A673 (cell line): Measurements from ENCODE around the gene SSBP2. TPM values are rescaled to one million over a fixed set of nuclear protein-coding genes. Genes with fewer than 3 reads are reported as not detected.

ENCODE experiments used
- BruUV-seq: library from RNA; stranded (reverse); fragments of 400-500 nt; replicated peaks from 2 replicates; lab custom pipeline; 2021; lab: Mats Ljungman, UMichigan
- CTCF ChIA-PET: fragments of 300-600 bp; sonication (Branson Sonifier 250); formaldehyde crosslinking; loops from one replicate; lab custom pipeline; 2022; ENCODE audit warnings: antibody characterized with exemption; lab: Charles Lee
- POLR2A ChIA-PET: fragments of 300-600 bp; sonication (Branson Sonifier 250); formaldehyde crosslinking; loops from one replicate; lab custom pipeline; 2022; ENCODE audit warnings: antibody characterized with exemption; ENCODE audit not compliant: low non-redundant PET; lab: Charles Lee
- DNase-seq: peaks from one replicate; pipeline ENCODE4 v3.0.0-alpha.2; 2015; ENCODE audit warnings: low spot score
- H3K27ac ChIP-seq: fragments of 200-600 bp; sonication (generic); 2 replicates; pipeline ENCODE4 v1.5.1; 2016; ENCODE audit warnings: mixed run types, low read depth, mild to moderate bottlenecking, mixed read lengths, antibody characterized with exemption, low read length; ENCODE audit not compliant: poor library complexity, severe bottlenecking
- H3K27me3 ChIP-seq: fragments of 200-600 bp; sonication (generic); replicated peaks from 2 replicates; pipeline ENCODE4 v1.6.1; 2017; ENCODE audit warnings: mixed run types, low read depth, mild to moderate bottlenecking, mixed read lengths, antibody characterized with exemption, low read length; ENCODE audit not compliant: insufficient read depth, poor library complexity
- H3K36me3 ChIP-seq: fragments of 200-600 bp; sonication (generic); 2 replicates; pipeline ENCODE4 v1.6.1; 2016; ENCODE audit warnings: mixed run types, mild to moderate bottlenecking, mixed read lengths, antibody characterized with exemption, low read length; ENCODE audit not compliant: insufficient read depth, poor library complexity, severe bottlenecking
- H3K4me1 ChIP-seq: fragments of 200-600 bp; sonication (generic); 2 replicates; pipeline ENCODE4 v1.6.1; 2017; ENCODE audit warnings: mixed run types, mild to moderate bottlenecking, mixed read lengths, antibody characterized with exemption, low read length; ENCODE audit not compliant: insufficient read depth, poor library complexity, severe bottlenecking
- H3K4me3 ChIP-seq: fragments of 200-600 bp; sonication (generic); 2 replicates; pipeline ENCODE4 v1.5.1; 2016; ENCODE audit warnings: low read depth, mixed run types, mild to moderate bottlenecking, mixed read lengths, low read length; ENCODE audit not compliant: poor library complexity, severe bottlenecking
- H3K9me3 ChIP-seq: fragments of 200-600 bp; sonication (generic); 2 replicates; pipeline ENCODE4 v1.6.1; 2016; ENCODE audit warnings: mixed run types, low read depth, mild to moderate bottlenecking, mixed read lengths, antibody characterized with exemption, low read length; ENCODE audit not compliant: poor library complexity, severe bottlenecking
- EZH2 ChIP-seq: fragments of 200-600 bp; sonication (generic); IDR thresholded peaks from 2 replicates; pipeline ENCODE4 v1.6.1; 2017; ENCODE audit warnings: borderline replicate concordance, low read depth, mild to moderate bottlenecking, mixed read lengths, antibody characterized with exemption, low read length; ENCODE audit not compliant: poor library complexity, severe bottlenecking
- intact Hi-C: fragments of 100-400 bp; cut with micrococcal nuclease; formaldehyde crosslinking; loops from one replicate; pipeline ENCODE4 v1.10.0; 2022; ENCODE audit not compliant: unreplicated experiment
- total RNA-seq: library from RNA; stranded (reverse); gene quantifications from 2 replicates; pipeline ENCODE4 v1.2.3, GENCODE V29; 2021
- TF ChIP-seq, protein P1 (sequence below): fragments of 300-800, 200-600 bp; sonication (generic); conservative IDR thresholded peaks from 2 replicates; pipeline ENCODE4 v1.5.1; 2017; ENCODE audit warnings: low read depth, mild to moderate bottlenecking, antibody characterized with exemption, low read length, moderate library complexity, mixed read lengths

Gene SSBP2
- total RNA-seq, 1 experiment from 2014 or later, result 42.8 TPM

DNA sequence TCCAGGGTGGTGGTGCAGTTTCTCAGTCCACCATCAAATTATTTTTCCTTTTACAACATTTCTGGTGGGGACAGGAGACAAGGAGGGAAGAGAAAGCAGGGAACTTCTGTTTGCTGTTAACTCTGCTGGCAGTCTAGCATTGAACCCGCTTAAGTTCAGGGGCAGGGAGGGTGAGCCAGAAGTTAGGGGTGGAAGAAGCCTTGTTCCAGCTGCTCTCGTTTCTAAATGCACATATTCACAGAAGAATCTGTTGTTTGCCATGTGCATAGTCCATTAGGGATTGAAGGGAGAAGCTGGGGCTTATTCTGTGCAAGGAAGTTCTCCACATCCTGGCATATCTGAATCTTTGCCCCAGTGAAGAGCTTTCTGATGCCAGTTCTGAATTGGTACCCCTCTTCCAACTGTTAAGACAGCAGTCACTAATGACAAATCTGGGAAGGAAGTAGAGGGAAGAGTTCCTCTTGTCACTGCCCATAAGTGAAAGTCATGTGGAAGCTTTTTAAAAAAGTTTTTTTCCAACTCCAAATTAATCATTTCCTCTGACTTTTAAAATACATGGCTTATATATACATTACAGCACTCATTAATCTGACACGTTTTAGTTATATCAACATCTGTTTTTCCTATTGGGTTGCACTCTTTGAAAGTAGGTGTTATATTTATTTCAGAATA is 324.4 kb downstream of the SSBP2 start:
- POLR2A ChIA-PET, result interaction anchor here (0.6 kb wide), 1 partner anchor 261 kb away, joined by 3 read pairs; no protein-coding TSS in a partner anchor
- CTCF ChIA-PET, result interaction anchor here (1.7 kb wide), 1 partner anchor 739 kb away, joined by 7 read pairs; no protein-coding TSS in a partner anchor
- Histone ChIP-seq H3K36me3 (no peaks in the 10 kb centered on the region), H3K27me3 (no peaks in the 10 kb centered on the region), H3K4me1 (peaks cover 14% of the 10 kb centered on the region), H3K9me3 (no peaks in the 10 kb centered on the region), H3K27ac (no peak overlapping the region), H3K4me3 (no peak overlapping the region)
- no peak for DNase-seq
- no TSS peak for BruUV-seq
- TF ChIP-seq, protein P1, sequence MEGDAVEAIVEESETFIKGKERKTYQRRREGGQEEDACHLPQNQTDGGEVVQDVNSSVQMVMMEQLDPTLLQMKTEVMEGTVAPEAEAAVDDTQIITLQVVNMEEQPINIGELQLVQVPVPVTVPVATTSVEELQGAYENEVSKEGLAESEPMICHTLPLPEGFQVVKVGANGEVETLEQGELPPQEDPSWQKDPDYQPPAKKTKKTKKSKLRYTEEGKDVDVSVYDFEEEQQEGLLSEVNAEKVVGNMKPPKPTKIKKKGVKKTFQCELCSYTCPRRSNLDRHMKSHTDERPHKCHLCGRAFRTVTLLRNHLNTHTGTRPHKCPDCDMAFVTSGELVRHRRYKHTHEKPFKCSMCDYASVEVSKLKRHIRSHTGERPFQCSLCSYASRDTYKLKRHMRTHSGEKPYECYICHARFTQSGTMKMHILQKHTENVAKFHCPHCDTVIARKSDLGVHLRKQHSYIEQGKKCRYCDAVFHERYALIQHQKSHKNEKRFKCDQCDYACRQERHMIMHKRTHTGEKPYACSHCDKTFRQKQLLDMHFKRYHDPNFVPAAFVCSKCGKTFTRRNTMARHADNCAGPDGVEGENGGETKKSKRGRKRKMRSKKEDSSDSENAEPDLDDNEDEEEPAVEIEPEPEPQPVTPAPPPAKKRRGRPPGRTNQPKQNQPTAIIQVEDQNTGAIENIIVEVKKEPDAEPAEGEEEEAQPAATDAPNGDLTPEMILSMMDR, result no peak
- TF ChIP-seq EZH2, result no peak
- intact Hi-C loops, result loop anchor here (5.0 kb wide), 1 partner anchor 741 kb away; no protein-coding TSS in a partner anchor

DNA sequence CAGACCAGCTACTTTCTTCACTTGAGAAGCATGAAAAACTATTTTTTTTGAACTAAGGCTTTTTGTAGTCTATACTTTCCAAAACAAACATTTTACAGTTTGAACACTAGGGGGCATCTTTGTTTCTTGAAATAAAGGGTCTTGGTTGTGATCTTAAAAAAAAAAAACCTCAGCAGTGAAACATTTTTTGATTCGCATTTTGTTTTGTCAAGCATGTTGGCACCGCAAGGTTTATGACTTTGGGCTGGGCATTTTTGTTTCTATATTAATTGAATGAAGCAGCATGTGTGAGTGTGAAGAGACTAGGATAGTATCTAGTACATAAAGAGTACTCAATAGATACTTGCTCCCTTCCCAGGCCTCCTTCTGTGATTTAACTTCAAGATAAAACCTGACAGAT is 325.3 kb downstream of the SSBP2 start:
- no peak overlapping the region for H3K27ac ChIP-seq
- no peak overlapping the region for H3K4me3 ChIP-seq
- CTCF ChIA-PET, result interaction anchor here (0.7 to 1.7 kb wide), 2 partner anchors 83 to 740 kb away, joined by 3 to 7 read pairs; no protein-coding TSS in a partner anchor
- POLR2A ChIA-PET, result no interaction called here
- DNase-seq, result peak; percentile 76
- H3K9me3 ChIP-seq, result no peaks in the 10 kb centered on the region
- H3K27me3 ChIP-seq, result no peaks in the 10 kb centered on the region
- H3K4me1 ChIP-seq, result peaks cover 14% of the 10 kb centered on the region
- TF ChIP-seq, protein P1, result peak; percentile 69
- TF ChIP-seq EZH2, result no peak
- BruUV-seq, result no TSS peak
- intact Hi-C loops, result loop anchor here (1.0 to 5.0 kb wide), 4 partner anchors 323 to 799 kb away; no protein-coding TSS in a partner anchor
- no peaks in the 10 kb centered on the region for H3K36me3 ChIP-seq

DNA sequence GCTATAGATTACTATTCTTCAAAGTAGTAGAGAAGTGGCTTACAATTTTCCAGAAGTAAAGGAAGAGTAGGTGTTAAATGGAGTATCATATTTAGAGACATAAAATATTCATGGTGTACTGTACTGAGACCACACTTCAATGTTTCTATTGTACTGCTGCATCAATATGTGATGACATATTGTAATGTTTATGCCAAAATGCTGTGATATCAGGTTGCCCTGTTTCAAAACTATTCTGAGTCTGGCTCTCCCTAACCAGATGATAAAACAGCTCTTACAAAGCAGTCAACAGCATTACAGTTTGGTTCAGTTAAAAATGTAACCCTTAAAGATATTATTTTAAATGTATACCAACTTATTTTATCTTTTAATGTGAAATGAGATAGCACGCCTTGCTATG is 326.2 kb downstream of the SSBP2 start:
- ChIA-PET CTCF (interaction anchor here (1.7 kb wide), 1 partner anchor 741 kb away, joined by 7 read pairs; no protein-coding TSS in a partner anchor), POLR2A (no interaction called here)
- H3K4me3 ChIP-seq, result no peak overlapping the region
- H3K27me3 ChIP-seq, result no peaks in the 10 kb centered on the region
- peaks cover 14% of the 10 kb centered on the region for H3K4me1 ChIP-seq
- DNase-seq, result no peak
- H3K27ac ChIP-seq, result no peak overlapping the region
- intact Hi-C loops, result loop anchor here (1.0 to 5.0 kb wide), 4 partner anchors 324 to 800 kb away; no protein-coding TSS in a partner anchor
- H3K36me3 ChIP-seq, result no peaks in the 10 kb centered on the region
- no TSS peak for BruUV-seq
- H3K9me3 ChIP-seq, result no peaks in the 10 kb centered on the region
- TF ChIP-seq EZH2, result no peak
- TF ChIP-seq, protein P1, result no peak
